HG03196 (cell line): Measurements from ENCODE around the gene BFSP1.

ENCODE experiments used
- ATAC-seq: cut with Tn5 transposase; IDR thresholded peaks from one replicate; pipeline ENCODE4 v1.9.1; 2021; ENCODE audit not compliant: unreplicated experiment

BFSP1 gene

GRCh38 chr20:17558154-17558940, 27.2 kb upstream of the BFSP1 start:
- ATAC-seq, result no peak

GRCh38 chr20:17557675-17558006, 26.5 kb upstream of the BFSP1 start:
- no peak for ATAC-seq

GRCh38 chr20:17556837-17557674, 25.9 kb upstream of the BFSP1 start:
- ATAC-seq, result no peak

GRCh38 chr20:17555106-17555505, 23.9 kb upstream of the BFSP1 start:
- no peak for ATAC-seq

GRCh38 chr20:17549131-17549530, 18.0 kb upstream of the BFSP1 start:
- no peak for ATAC-seq

- ATAC-seq, result no peak
Measured at GRCh38 chr20:17545127-17545526, 13.9 kb upstream of the BFSP1 start.

- no peak for ATAC-seq
Measured at GRCh38 chr20:17543531-17544131, 12.5 kb upstream of the BFSP1 start.

- ATAC-seq, result no peak
Measured at GRCh38 chr20:17542993-17543412, 11.8 kb upstream of the BFSP1 start.

- no peak for ATAC-seq
Measured at GRCh38 chr20:17542481-17542880, 11.3 kb upstream of the BFSP1 start.

- no peak for ATAC-seq
Measured at GRCh38 chr20:17541996-17542395, 10.8 kb upstream of the BFSP1 start.

GRCh38 chr20:17541596-17541995, 10.4 kb upstream of the BFSP1 start:
- no peak for ATAC-seq

GRCh38 chr20:17538517-17539170, 7.5 kb upstream of the BFSP1 start:
- ATAC-seq, result no peak

- ATAC-seq, result no peak
Measured at GRCh38 chr20:17537959-17538358, 6.8 kb upstream of the BFSP1 start.

- ATAC-seq, result peak; percentile 81
Measured at GRCh38 chr20:17536944-17537444, 5.8 kb upstream of the BFSP1 start.

- ATAC-seq, result no peak
Measured at GRCh38 chr20:17534077-17534476, 2.9 kb upstream of the BFSP1 start.

GRCh38 chr20:17533396-17533795, 2.2 kb upstream of the BFSP1 start:
- ATAC-seq, result no peak

GRCh38 chr20:17531665-17532025, 466 bp upstream of the BFSP1 start:
- ATAC-seq, result no peak

- no peak for ATAC-seq
Measured at GRCh38 chr20:17530153-17530552, 1.0 kb downstream of the BFSP1 start.

GRCh38 chr20:17529586-17529985, 1.6 kb downstream of the BFSP1 start:
- no peak for ATAC-seq

- no peak for ATAC-seq
Measured at GRCh38 chr20:17525650-17526049, 5.5 kb downstream of the BFSP1 start.

GRCh38 chr20:17525132-17525531, 6.0 kb downstream of the BFSP1 start:
- no peak for ATAC-seq
